GM19043 (cell line): ENCODE data around the gene HSPA1A.
"Not testable (repeated sequence)": the region's sequence is repeated elsewhere in the genome, so short reads cannot be mapped to it uniquely, and the experiment has no call there.

Experiments used
- ATAC-seq: cut with Tn5 transposase; IDR thresholded peaks from one replicate; pipeline ENCODE4 v1.9.1; 2021; ENCODE audit warnings: low read depth; ENCODE audit not compliant: unreplicated experiment

HSPA1A gene

GRCh38 chr6:31861150-31861549 is 45.8 kb downstream of the HSPA1A start:
- ATAC-seq = no peak

GRCh38 chr6:31861919-31862343 is 46.6 kb downstream of the HSPA1A start:
- ATAC-seq = no peak

GRCh38 chr6:31862344-31863235 is 47.2 kb downstream of the HSPA1A start, which contains the start of gene NEU1:
Gene NEU1 (minus strand): TSS chr6:31862821. CDS start chr6:31862776, 45 bp downstream.
- ATAC-seq = peak; percentile 87

- ATAC-seq = not testable (repeated sequence)
Measured at GRCh38 chr6:31864123-31864562, 48.8 kb downstream of the HSPA1A start.

GRCh38 chr6:31864818-31865204 is 49.5 kb downstream of the HSPA1A start:
- ATAC-seq = no peak

GRCh38 chr6:31865205-31866118 is 50.1 kb downstream of the HSPA1A start:
- no peak for ATAC-seq
